ENCODE measurements around the gene SAMD5.

Gene SAMD5

GRCh38 chr6:147508042-147508865 is at the start of gene SAMD5:
Gene SAMD5 (plus strand): TSS chr6:147508690. CDS start chr6:147508929, 239 bp downstream.
- peak; percentile 88 for DNase-seq (ENCODE audit: low spot score)

- no peak for DNase-seq (ENCODE audit: low spot score)
Observed at GRCh38 chr6:147459780-147460179, 48.7 kb upstream of the SAMD5 start.

- no peak for DNase-seq (ENCODE audit: low spot score)
Observed at GRCh38 chr6:147463651-147464050, 44.8 kb upstream of the SAMD5 start.

GRCh38 chr6:147467428-147467827 is 41.1 kb upstream of the SAMD5 start:
- DNase-seq (ENCODE audit: low spot score): no peak

GRCh38 chr6:147467886-147468285 is 40.6 kb upstream of the SAMD5 start:
- no peak for DNase-seq (ENCODE audit: low spot score)

GRCh38 chr6:147468634-147469033 is 39.9 kb upstream of the SAMD5 start:
- DNase-seq (ENCODE audit: low spot score): no peak

GRCh38 chr6:147479857-147480256 is 28.6 kb upstream of the SAMD5 start:
- DNase-seq (ENCODE audit: low spot score): no peak

GRCh38 chr6:147486683-147487082 is 21.8 kb upstream of the SAMD5 start:
- no peak for DNase-seq (ENCODE audit: low spot score)

GRCh38 chr6:147497472-147497871 is 11.0 kb upstream of the SAMD5 start:
- no peak for DNase-seq (ENCODE audit: low spot score)

- DNase-seq (ENCODE audit: low spot score): no peak
Observed at GRCh38 chr6:147503587-147503986, 4.9 kb upstream of the SAMD5 start.

- DNase-seq (ENCODE audit: low spot score): no peak
Observed at GRCh38 chr6:147504848-147505247, 3.6 kb upstream of the SAMD5 start.

GRCh38 chr6:147506704-147507114 is 1.8 kb upstream of the SAMD5 start:
- DNase-seq (ENCODE audit: low spot score): peak; percentile 83

GRCh38 chr6:147507162-147508041 is 1.1 kb upstream of the SAMD5 start:
- peak; percentile 32 for DNase-seq (ENCODE audit: low spot score)

GRCh38 chr6:147508866-147509608 is 547 bp downstream of the SAMD5 start:
- peak; percentile 34 for DNase-seq (ENCODE audit: low spot score)

- DNase-seq (ENCODE audit: low spot score): no peak
Observed at GRCh38 chr6:147509891-147510290, 1.4 kb downstream of the SAMD5 start.

GRCh38 chr6:147510929-147511590 is 2.6 kb downstream of the SAMD5 start:
- no peak for DNase-seq (ENCODE audit: low spot score)

- no peak for DNase-seq (ENCODE audit: low spot score)
Observed at GRCh38 chr6:147514831-147515230, 6.3 kb downstream of the SAMD5 start.

GRCh38 chr6:147515327-147515726 is 6.8 kb downstream of the SAMD5 start:
- no peak for DNase-seq (ENCODE audit: low spot score)

GRCh38 chr6:147522597-147522996 is 14.1 kb downstream of the SAMD5 start:
- DNase-seq (ENCODE audit: low spot score): no peak

- DNase-seq (ENCODE audit: low spot score): no peak
Observed at GRCh38 chr6:147525519-147526209, 17.2 kb downstream of the SAMD5 start.

GRCh38 chr6:147527197-147527596 is 18.7 kb downstream of the SAMD5 start:
- DNase-seq (ENCODE audit: low spot score): no peak
